K562 (cell line): Measurements from ENCODE around the gene PDE12. TPM values are rescaled to one million over a fixed set of nuclear protein-coding genes. Genes with fewer than 3 reads are reported as not detected.

Experiments used
- ARHGAP35 ChIP-seq: fragments of 450-650 bp; IDR thresholded peaks from 2 replicates; pipeline ENCODE4 v1.6.1; 2018; ENCODE audit not compliant: partially characterized antibody
- CC2D1A ChIP-seq: fragments of 450-650 bp; IDR thresholded peaks from 2 replicates; pipeline ENCODE4 v1.6.1; 2017; ENCODE audit warnings: mild to moderate bottlenecking
- CEBPZ ChIP-seq: fragments of 150-350 bp; IDR thresholded peaks from 2 replicates; pipeline ENCODE4 v1.6.1; 2014; ENCODE audit warnings: low read depth, mild to moderate bottlenecking, low read length, borderline replicate concordance
- CXXC5 ChIP-seq: fragments of 250-450 bp; sonication (Bioruptor Pico); IDR thresholded peaks from 2 replicates; pipeline ENCODE4 v1.8.0; 2022; ENCODE audit warnings: inconsistent platforms, mild to moderate bottlenecking, moderate library complexity
- HCFC1 ChIP-seq: IDR thresholded peaks from 2 replicates; pipeline ENCODE4 v1.6.1; 2012; ENCODE audit warnings: low read depth, low read length, improper control_type of control experiment
- HDAC1 ChIP-seq, 2 experiments: fragments of 450-650 bp; IDR thresholded peaks; 2 replicates each; pipeline ENCODE4 v1.6.1; 2016 to 2017; ENCODE audit warnings: inconsistent platforms in 1 of 2, mild to moderate bottlenecking in 1 of 2, moderate library complexity in 1 of 2
- ILF3 ChIP-seq: fragments of 450-650 bp; IDR thresholded peaks from 2 replicates; pipeline ENCODE4 v1.6.1; 2018; ENCODE audit warnings: antibody characterized with exemption, mild to moderate bottlenecking, moderate library complexity, borderline replicate concordance
- KAT7 ChIP-seq: sonication (generic); formaldehyde crosslinking; IDR thresholded peaks from 2 replicates; pipeline ENCODE4 v1.8.0; 2022; ENCODE audit warnings: missing genetic modification reagents, mild to moderate bottlenecking, borderline replicate concordance
- MCM5 ChIP-seq: fragments of 450-650 bp; IDR thresholded peaks from 2 replicates; pipeline ENCODE4 v1.6.1; 2016; ENCODE audit warnings: low read depth
- NR2C2 ChIP-seq, 2 experiments: fragments of 200-800 bp in 1 of 2; sonication (Bioruptor generic) in 1 of 2; sonication (generic) in 1 of 2; formaldehyde crosslinking in 1 of 2; IDR thresholded peaks; 2 replicates each; pipeline versions ENCODE4 v1.6.1 to v1.8.0; 2016 to 2022; ENCODE audit warnings: mild to moderate bottlenecking in 1 of 2, missing compliant biosample characterization in 1 of 2, missing genetic modification characterization in 1 of 2, missing genetic modification reagents in 1 of 2
- POLR2A ChIP-seq: fragments of 450-650 bp; conservative IDR thresholded peaks from 2 replicates; pipeline ENCODE4 v1.6.1; 2016
- RAD51 ChIP-seq: fragments of 450-650 bp; IDR thresholded peaks from 2 replicates; pipeline ENCODE4 v1.7.1; 2016; ENCODE audit warnings: low read depth, mild to moderate bottlenecking, borderline replicate concordance
- RFX5 ChIP-seq: IDR thresholded peaks from 2 replicates; pipeline ENCODE4 v1.6.1; 2011; ENCODE audit warnings: low read depth, mild to moderate bottlenecking, improper control_type of control experiment, low read length
- SP2 ChIP-seq: IDR thresholded peaks from 2 replicates; pipeline ENCODE4 v1.6.1; 2011; ENCODE audit warnings: mild to moderate bottlenecking, low read depth, low read length, moderate library complexity; ENCODE audit not compliant: poor library complexity, severe bottlenecking; ENCODE audit errors: extremely low read depth
- ZFP30 ChIP-seq: fragments of 250-450 bp; sonication (Bioruptor Pico); IDR thresholded peaks from 2 replicates; pipeline ENCODE4 v1.8.0; 2022; ENCODE audit warnings: moderate library complexity, mild to moderate bottlenecking, inconsistent platforms, borderline replicate concordance
- ZNF263 ChIP-seq: sonication (generic); formaldehyde crosslinking; IDR thresholded peaks from 2 replicates; pipeline ENCODE4 v1.8.0; 2022; ENCODE audit warnings: mild to moderate bottlenecking, missing genetic modification reagents, borderline replicate concordance
- ZNF354B ChIP-seq: fragments of 250-450 bp; sonication (Bioruptor Pico); IDR thresholded peaks from 2 replicates; pipeline ENCODE4 v1.4.0; 2020
- ZNF512 ChIP-seq: IDR thresholded peaks from 2 replicates; pipeline ENCODE4 v1.6.1; 2016; ENCODE audit warnings: missing genetic modification characterization, missing compliant biosample characterization
- ZNF592 ChIP-seq: fragments of 450-650 bp; IDR thresholded peaks from 2 replicates; pipeline ENCODE4 v1.6.1; 2017; ENCODE audit warnings: antibody characterized with exemption, mild to moderate bottlenecking
- ZNF77 ChIP-seq: fragments of 250-450 bp; sonication (Bioruptor Pico); IDR thresholded peaks from 2 replicates; pipeline ENCODE4 v1.5.0; 2020
- polyA plus RNA-seq, 8 experiments: library from polyadenylated mRNA; depleted of rRNA in 4 of 8; stranded (reverse) in 5 of 8; unstranded in 3 of 8; fragments of >200 nt; fragmentation: Nextera tagmentation in 2 of 8; fragmentation: Illumina TruSeq in 1 of 8; extraction: Ambion mirVana in 2 of 8; extraction: Trizol in 1 of 8; gene quantifications; 2 replicates each; pipeline versions ENCODE4 v1.2.1 to v1.2.3, GENCODE V29; 2011 to 2014; ENCODE audit warnings: inconsistent platforms in 1 of 8, missing spikeins in 1 of 8
- total RNA-seq, 7 experiments: library from RNA; depleted of rRNA in 6 of 7; stranded (reverse); fragments of >200 nt in 6 of 7; fragmentation: Illumina TruSeq in 2 of 7; extraction: Trizol in 2 of 7; gene quantifications; 2 replicates each; pipeline versions ENCODE4 v1.2.1 to v1.2.3, GENCODE V29; 2011 to 2021; ENCODE audit warnings: low replicate concordance in 1 of 7

PDE12 gene
- total and polyA plus RNA-seq, 9 of the 15 experiments (the other 6 are each of a cell fraction or from before 2014, with no cell fraction given) = 2.1 to 20.5 (median 10.0) TPM

DNA sequence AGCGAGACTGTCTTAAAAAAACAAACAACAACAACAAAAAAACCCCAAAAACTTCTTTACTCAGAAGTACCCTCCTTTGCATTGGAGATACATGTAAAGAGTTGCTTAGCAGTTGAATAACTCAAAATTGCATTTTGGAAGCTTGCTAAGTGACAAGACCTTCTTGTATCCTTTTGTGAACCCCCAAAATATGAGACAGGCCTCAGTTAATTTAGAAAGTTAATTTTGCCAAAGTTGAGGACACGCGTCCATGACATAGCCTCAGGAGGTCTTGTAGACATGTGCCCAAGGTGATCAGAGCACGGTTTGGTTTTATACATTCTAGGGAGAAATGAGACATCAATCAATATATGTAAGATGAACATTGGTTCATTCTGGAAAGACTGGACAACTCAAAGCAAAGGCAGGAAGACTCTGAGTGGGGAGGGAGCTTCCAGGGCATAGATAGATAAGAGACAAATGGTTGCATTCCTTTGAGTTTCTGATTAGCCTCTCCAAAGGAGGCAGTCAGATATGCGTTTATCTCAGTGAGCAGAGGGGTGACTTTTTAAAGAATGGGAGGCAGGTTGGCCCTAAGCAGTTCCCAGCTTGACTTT, 42.8 kb downstream of the PDE12 start (continued):
- 0 out of 2 replicates have a peak, but pooled peaks have one; percentile 16 for TF ChIP-seq ZNF592
- peak; percentile 93; the same call in 1 of the 2 replicates for TF ChIP-seq CC2D1A
- no peak for TF ChIP-seq SP2
- TF ChIP-seq ZFP30 (CRISPR knock-in tag) = no peak
- TF ChIP-seq ARHGAP35 = no peak
- TF ChIP-seq POLR2A = peak; percentile 64
- no peak for TF ChIP-seq MCM5
- TF ChIP-seq CXXC5 (CRISPR knock-in tag) = peak; percentile 48; the same call in 1 of the 2 replicates
- TF ChIP-seq KAT7 (CRISPR knock-in tag) = no peak
- TF ChIP-seq ZNF77 (CRISPR knock-in tag) = no peak
- no peak for TF ChIP-seq ZNF512 (tag)
- no peak for TF ChIP-seq RFX5
- no peak for TF ChIP-seq ZNF354B (CRISPR knock-in tag)
- no peak for TF ChIP-seq ILF3
- TF ChIP-seq ZNF263 (CRISPR knock-in tag) = no peak
- TF ChIP-seq CEBPZ = no peak
- peak; percentile 69 to 88; a peak in 3 of 4 replicates for TF ChIP-seq HDAC1 (IDR thresholded peaks at IDR 0.05)
- TF ChIP-seq RAD51 = no peak
- TF ChIP-seq HCFC1 = no peak
- TF ChIP-seq NR2C2 (CRISPR knock-in tag; IDR thresholded peaks at IDR 0.05) = no peak
- 0 out of 2 replicates have a peak, but pooled peaks have one; percentile 27 for TF ChIP-seq NR2C2 (tag; IDR thresholded peaks at IDR 0.05)
